Thoracic aorta (tissue), 2 donors: ENCODE data around the gene MTNR1B. TPM values are rescaled to one million over a fixed set of nuclear protein-coding genes. Genes with fewer than 3 reads are reported as not detected.

Experiments
- ATAC-seq: fragments of 150-250 bp; one replicate; pipeline ENCODE4 v1.8.0; 2017; ENCODE audit warnings: low read depth; ENCODE audit not compliant: insufficient number of reproducible peaks, low FRiP score
- DNase-seq: peaks from one replicate; pipeline ENCODE4 v3.0.0-alpha.2; 2020; ENCODE audit warnings: low spot score
- H3K27ac ChIP-seq, 2 donors: fragments of 200-600 bp; sonication (generic); 1 replicate in 1 of 2; 2 replicates in 1 of 2; pipeline ENCODE4 v1.5.1; 2016; ENCODE audit warnings: mild to moderate bottlenecking in 2 of 2, moderate library complexity in 2 of 2
- H3K27me3 ChIP-seq: fragments of 200-600 bp; sonication (generic); replicated peaks from 2 replicates; pipeline ENCODE4 v1.6.0; 2016; ENCODE audit warnings: mild to moderate bottlenecking; ENCODE audit not compliant: insufficient read depth
- H3K36me3 ChIP-seq: fragments of 200-600 bp; sonication (generic); one replicate; pipeline ENCODE4 v1.5.1; 2016
- H3K4me1 ChIP-seq, 2 donors: fragments of 200-600 bp; sonication (generic); 1 replicate in 1 of 2; 2 replicates in 1 of 2; pipeline versions ENCODE4 v1.5.1 to v1.6.0; 2016; ENCODE audit warnings: low read depth in 2 of 2, mild to moderate bottlenecking in 1 of 2; ENCODE audit not compliant: control insufficient read depth in 1 of 2
- H3K4me3 ChIP-seq: fragments of 200-600 bp; sonication (generic); 2 replicates; pipeline ENCODE4 v1.5.1; 2016; ENCODE audit warnings: mild to moderate bottlenecking
- H3K9me3 ChIP-seq: fragments of 200-600 bp; sonication (generic); 2 replicates; pipeline ENCODE4 v1.5.1; 2016
- total RNA-seq, 2 donors: library from RNA; depleted of rRNA; stranded (reverse); fragments of >200 nt; gene quantifications; one replicate each; pipeline versions ENCODE4 v1.1.0 to v1.2.3, GENCODE V29; 2016
- TF ChIP-seq, protein P1 (sequence below): fragments of 200-600 bp; sonication (generic); IDR thresholded peaks from one replicate; pipeline ENCODE4 v1.5.1; 2019; ENCODE audit warnings: antibody characterized with exemption

The MTNR1B gene
- total RNA-seq, 2 donors from 2014 or later, result not detected

DNA sequence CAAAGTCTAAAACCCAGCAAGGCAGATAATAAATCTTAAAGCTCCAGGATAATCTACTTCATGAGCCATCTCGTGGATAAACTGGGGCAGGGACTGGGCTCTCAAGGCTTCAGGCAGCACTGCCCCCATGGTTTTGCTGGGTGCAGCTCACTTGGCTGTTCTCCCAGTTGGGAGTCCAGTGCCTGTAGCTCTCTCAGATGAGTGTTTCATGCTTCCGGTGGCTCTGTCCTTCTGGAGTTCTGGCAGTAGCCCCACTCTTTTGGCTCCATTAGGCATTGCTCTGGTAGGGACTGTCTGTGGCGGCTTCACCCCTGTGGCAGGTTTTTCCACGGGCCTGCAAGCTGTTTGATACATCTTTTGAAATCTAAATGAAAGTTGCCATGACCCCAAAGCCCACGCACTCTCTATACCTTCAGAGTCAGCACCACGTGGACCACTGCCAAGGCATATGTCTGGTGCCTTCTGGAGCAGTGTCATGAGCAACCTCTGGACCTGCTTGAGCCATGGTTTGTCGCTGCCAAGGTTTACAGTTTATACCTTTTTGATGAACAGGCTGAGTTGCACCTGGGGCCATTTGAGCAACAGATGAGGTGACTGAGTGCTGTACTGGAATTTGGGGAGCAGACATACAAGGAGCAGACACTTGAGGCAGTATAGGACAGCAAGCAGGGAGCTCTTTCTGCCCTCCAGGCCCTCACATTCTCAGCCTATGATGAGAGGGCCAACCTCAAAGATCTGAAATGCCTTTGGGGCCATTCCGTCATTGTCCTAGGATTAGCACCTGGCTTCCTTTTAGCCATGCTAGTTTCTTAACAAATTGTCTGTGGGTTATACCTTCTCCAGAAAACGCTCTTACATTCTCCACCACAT is 48.6 kb downstream of the MTNR1B start:
- Histone ChIP-seq H3K4me1 (peaks cover 0 to 15% of the 10 kb centered on the region in 2 donors), H3K27ac (no peak overlapping the region), H3K4me3 (no peak overlapping the region), H3K9me3 (no peaks in the 10 kb centered on the region), H3K36me3 (no peaks in the 10 kb centered on the region), H3K27me3 (no peaks in the 10 kb centered on the region)
- DNase-seq (no peak), ATAC-seq (no peak)
- TF ChIP-seq, protein P1, sequence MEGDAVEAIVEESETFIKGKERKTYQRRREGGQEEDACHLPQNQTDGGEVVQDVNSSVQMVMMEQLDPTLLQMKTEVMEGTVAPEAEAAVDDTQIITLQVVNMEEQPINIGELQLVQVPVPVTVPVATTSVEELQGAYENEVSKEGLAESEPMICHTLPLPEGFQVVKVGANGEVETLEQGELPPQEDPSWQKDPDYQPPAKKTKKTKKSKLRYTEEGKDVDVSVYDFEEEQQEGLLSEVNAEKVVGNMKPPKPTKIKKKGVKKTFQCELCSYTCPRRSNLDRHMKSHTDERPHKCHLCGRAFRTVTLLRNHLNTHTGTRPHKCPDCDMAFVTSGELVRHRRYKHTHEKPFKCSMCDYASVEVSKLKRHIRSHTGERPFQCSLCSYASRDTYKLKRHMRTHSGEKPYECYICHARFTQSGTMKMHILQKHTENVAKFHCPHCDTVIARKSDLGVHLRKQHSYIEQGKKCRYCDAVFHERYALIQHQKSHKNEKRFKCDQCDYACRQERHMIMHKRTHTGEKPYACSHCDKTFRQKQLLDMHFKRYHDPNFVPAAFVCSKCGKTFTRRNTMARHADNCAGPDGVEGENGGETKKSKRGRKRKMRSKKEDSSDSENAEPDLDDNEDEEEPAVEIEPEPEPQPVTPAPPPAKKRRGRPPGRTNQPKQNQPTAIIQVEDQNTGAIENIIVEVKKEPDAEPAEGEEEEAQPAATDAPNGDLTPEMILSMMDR, result no peak

DNA sequence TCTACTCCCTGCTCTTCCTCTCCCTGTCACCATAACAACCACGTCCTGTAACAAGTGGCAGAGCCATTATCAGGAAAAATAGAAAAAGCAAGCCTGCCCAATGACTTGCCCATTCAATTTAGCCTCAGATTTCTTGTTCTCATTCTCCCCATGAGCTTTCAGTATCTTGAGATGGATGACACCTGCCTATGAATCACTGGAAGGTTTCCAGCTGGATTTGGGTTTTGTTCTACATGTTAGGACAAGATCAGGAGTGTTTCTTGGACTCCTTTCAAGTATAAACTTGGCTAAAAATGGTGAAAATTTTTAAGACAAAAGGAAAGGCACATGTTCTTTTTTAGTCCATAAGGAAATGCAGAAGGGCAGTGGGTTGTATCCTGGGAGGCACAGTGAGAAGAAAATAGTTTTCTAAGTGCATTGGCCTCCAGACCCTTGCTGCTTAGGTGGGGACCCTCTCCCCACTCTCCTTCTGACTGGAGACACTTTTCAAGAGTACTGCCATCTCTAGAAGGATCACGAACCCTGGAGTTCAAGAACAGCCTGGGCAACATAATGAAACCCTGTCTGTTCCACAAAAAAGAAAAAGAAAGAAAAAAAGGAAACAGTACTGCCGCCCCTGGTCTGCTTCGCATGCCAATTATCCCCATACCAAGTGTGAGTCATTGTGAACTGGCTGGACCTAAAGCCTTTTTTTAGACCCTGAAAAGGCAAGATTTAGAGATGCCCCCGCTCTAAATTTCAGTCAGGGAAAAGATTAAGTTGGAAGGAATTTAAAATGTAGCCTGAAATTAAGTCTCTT is 51.0 kb downstream of the MTNR1B start:
- H3K36me3 ChIP-seq, result no peaks in the 10 kb centered on the region
- ATAC-seq (no peak), DNase-seq (no peak)
- peak overlapping the region; percentile 31 for H3K4me3 ChIP-seq
- no peaks in the 10 kb centered on the region for H3K9me3 ChIP-seq
- peak overlapping the region; percentile 35 to 51 for H3K27ac ChIP-seq
- TF ChIP-seq, protein P1, result no peak
- H3K4me1 ChIP-seq, result peaks cover 0 to 15% of the 10 kb centered on the region in 2 donors
- no peaks in the 10 kb centered on the region for H3K27me3 ChIP-seq

DNA sequence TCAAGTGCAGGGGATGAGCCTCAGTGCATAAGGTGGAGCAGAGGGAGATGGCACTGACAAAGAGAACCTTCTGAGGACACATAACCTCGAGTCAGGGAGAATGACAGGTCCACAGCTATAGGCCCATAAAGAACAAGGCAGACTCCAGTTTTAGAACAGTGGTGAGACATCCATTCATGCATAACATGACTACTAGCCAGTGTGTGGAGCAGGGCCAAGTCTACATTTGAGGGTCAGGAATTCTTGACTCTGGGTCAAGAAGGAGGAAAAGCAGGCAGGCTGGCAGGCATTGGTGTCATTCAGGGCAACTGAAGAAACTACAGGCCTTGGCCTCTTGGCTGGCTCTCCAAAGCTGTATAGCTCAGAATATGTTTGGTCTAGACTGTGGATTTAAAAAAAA is 54.9 kb downstream of the MTNR1B start:
- no peaks in the 10 kb centered on the region for H3K9me3 ChIP-seq
- no peak overlapping the region for H3K4me3 ChIP-seq
- H3K36me3 ChIP-seq, result no peaks in the 10 kb centered on the region
- peaks cover 0 to 15% of the 10 kb centered on the region in 2 donors for H3K4me1 ChIP-seq
- DNase-seq, result no peak
- H3K27ac ChIP-seq, result no peak overlapping the region
- no peak for ATAC-seq
- H3K27me3 ChIP-seq, result no peaks in the 10 kb centered on the region
- TF ChIP-seq, protein P1, result no peak

DNA sequence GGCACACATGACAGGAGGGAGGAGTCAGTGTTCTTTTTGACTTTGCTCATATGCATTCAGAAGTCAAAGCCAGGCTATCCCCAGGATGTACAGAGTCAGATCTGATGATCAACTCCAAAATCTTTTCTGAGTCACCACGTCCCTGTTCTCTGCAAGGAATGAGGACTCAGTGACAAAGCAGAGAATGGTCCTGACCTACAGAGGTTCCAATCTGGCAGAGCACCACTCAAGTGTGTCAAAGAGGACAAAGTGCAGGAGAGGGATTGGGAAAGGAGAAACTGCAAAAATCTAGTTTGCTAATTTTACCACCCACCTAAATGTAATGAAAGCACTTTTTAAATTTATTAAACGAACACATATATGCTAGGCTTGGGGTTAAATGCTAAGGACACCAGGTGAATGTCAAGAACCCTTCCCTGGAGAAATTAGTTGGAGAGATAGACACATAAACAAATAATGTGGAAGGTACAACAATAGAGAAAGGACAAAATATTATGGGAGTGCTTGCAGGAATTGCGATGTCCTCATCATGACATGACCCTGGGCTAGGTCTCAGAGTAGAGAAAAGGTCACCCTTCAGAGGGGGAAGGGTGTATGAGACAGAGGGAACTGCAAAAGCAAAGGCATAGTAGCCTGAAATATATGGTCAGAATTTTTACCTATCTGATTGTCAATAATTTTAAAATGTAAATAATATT is 56.3 kb downstream of the MTNR1B start:
- ATAC-seq (no peak), DNase-seq (no peak)
- H3K27me3 ChIP-seq, result no peaks in the 10 kb centered on the region
- TF ChIP-seq, protein P1, result no peak
- no peak overlapping the region for H3K4me3 ChIP-seq
- no peak overlapping the region for H3K27ac ChIP-seq
- no peaks in the 10 kb centered on the region for H3K9me3 ChIP-seq
- H3K36me3 ChIP-seq, result no peaks in the 10 kb centered on the region
- peaks cover 0 to 8% of the 10 kb centered on the region in 2 donors for H3K4me1 ChIP-seq
